Kidney (tissue), 14 donors: ENCODE data around the gene ZNF385C. TPM values are rescaled to one million over a fixed set of nuclear protein-coding genes. Genes with fewer than 3 reads are reported as not detected.

Source experiments
- DNase-seq, 5 donors: peaks; one replicate each; pipeline ENCODE4 v3.0.0-alpha.2; 2013 to 2020
- FAIRE-seq: peaks from 2 replicates; lab custom pipeline; 2012; peaks lifted over from hg19 to GRCh38; lab: Jason Lieb, UNC
- H3K27ac ChIP-seq, 2 donors: one replicate each; pipeline ENCODE4 v1.7.0; 2013; ENCODE audit warnings: low read depth in 2 of 2, low read length in 2 of 2, inconsistent platforms in 1 of 2
- H3K27me3 ChIP-seq: one replicate; pipeline ENCODE4 v1.7.1; 2013; ENCODE audit warnings: low read length, inconsistent platforms; ENCODE audit not compliant: control insufficient read depth, insufficient read depth
- H3K36me3 ChIP-seq, 3 donors: one replicate each; pipeline versions ENCODE4 v1.7.0 to v1.7.1; 2013; ENCODE audit warnings: low read length in 3 of 3, control low read depth in 1 of 3, inconsistent platforms in 1 of 3; ENCODE audit not compliant: insufficient read depth in 3 of 3, control insufficient read depth in 2 of 3
- H3K4me1 ChIP-seq, 3 donors: one replicate each; pipeline versions ENCODE4 v1.7.0 to v1.7.1; 2013; ENCODE audit warnings: low read length in 3 of 3, inconsistent platforms in 1 of 3, low read depth in 1 of 3; ENCODE audit not compliant: control insufficient read depth in 2 of 3, insufficient read depth in 2 of 3
- H3K4me3 ChIP-seq, 3 donors: one replicate each; pipeline versions ENCODE4 v1.7.0 to v1.8.1; 2013; ENCODE audit warnings: low read length in 3 of 3, control low read depth in 1 of 3, inconsistent platforms in 1 of 3
- H3K9ac ChIP-seq, 3 donors: one replicate each; pipeline versions ENCODE4 v1.7.0 to v1.7.1; 2013; ENCODE audit warnings: low read length in 3 of 3, control low read depth in 1 of 3, inconsistent platforms in 1 of 3
- H3K9me3 ChIP-seq, 3 donors: one replicate each; pipeline versions ENCODE4 v1.7.0 to v1.7.1; 2013; ENCODE audit warnings: low read length in 3 of 3, control low read depth in 1 of 3, inconsistent platforms in 1 of 3; ENCODE audit not compliant: control insufficient read depth in 2 of 3, insufficient read depth in 1 of 3
- CTCF ChIP-seq: IDR thresholded peaks from 3 replicates; pipeline ENCODE4 v1.5.1; 2012; ENCODE audit warnings: mild to moderate bottlenecking, moderate library complexity, borderline replicate concordance; ENCODE audit not compliant: insufficient read depth; ENCODE audit errors: extremely low read depth
- intact Hi-C: fragments of 100-400 bp; cut with DNase I; formaldehyde crosslinking; loops from one replicate; pipeline ENCODE4 v1.11.1; 2022
- polyA plus RNA-seq: library from polyadenylated mRNA; stranded (reverse); fragments of 350-450 nt; fragmentation: Illumina TruSeq; extraction: RNeasy Lipid Tissue Mini Kit (QIAGEN cat#74804); gene quantifications from one replicate; pipeline ENCODE4 v1.2.3, GENCODE V29; 2014; ENCODE audit warnings: low read depth, low replicate concordance; ENCODE audit not compliant: insufficient read depth
- total RNA-seq: library from RNA; stranded (reverse); fragmentation: NEBNext Ultra II Directional; extraction: Animal tissue kit (Norgen Biotek cat#: 25700); gene quantifications from one replicate; pipeline ENCODE4 v1.2.1, GENCODE V29; 2021
- donor health status: control.
- donor health status: control.
- donor health status: control.
- donor health status: control.
- donor health status: control.
- donor health status: DM: yes; HTN: yes; CAD: no.
- donor health status: Normal renal cell carcinoma (clear cell type).

ZNF385C gene
- total and polyA plus RNA-seq, 2 donors from 2014 or later: 1.1 to 1.2 TPM

GRCh38 chr17:42031584-42031983 lies 66.7 kb downstream of the ZNF385C start:
- intact Hi-C loops: no loop called here
- Histone ChIP-seq H3K4me3 (no peak overlapping the region), H3K9me3 (no peaks in the 10 kb centered on the region), H3K36me3 (no peaks in the 10 kb centered on the region), H3K27ac (no peak overlapping the region), H3K9ac (no peak overlapping the region), H3K4me1 (no peaks in the 10 kb centered on the region), H3K27me3 (no peaks in the 10 kb centered on the region)
- TF ChIP-seq CTCF: no peak
- DNase-seq (no peak), FAIRE-seq (no peak)

GRCh38 chr17:42028791-42029127 lies 69.5 kb downstream of the ZNF385C start:
- no peaks in the 10 kb centered on the region for H3K9me3 ChIP-seq
- FAIRE-seq: no peak
- peaks cover 0 to 6% (median 0%) of the 10 kb centered on the region in 3 donors for H3K4me1 ChIP-seq
- no peak overlapping the region for H3K9ac ChIP-seq
- intact Hi-C loops: no loop called here
- no peak for DNase-seq
- H3K27ac ChIP-seq: no peak overlapping the region
- no peak for TF ChIP-seq CTCF
- H3K36me3 ChIP-seq: peaks cover 0 to 7% (median 5%) of the 10 kb centered on the region in 3 donors
- no peak overlapping the region for H3K4me3 ChIP-seq
- no peaks in the 10 kb centered on the region for H3K27me3 ChIP-seq

GRCh38 chr17:42027961-42028790 lies 70.1 kb downstream of the ZNF385C start:
- Histone ChIP-seq H3K27ac (no peak overlapping the region), H3K9ac (no peak overlapping the region), H3K36me3 (peaks cover 0 to 11% (median 8%) of the 10 kb centered on the region in 3 donors), H3K4me1 (peaks cover 0 to 6% (median 0%) of the 10 kb centered on the region in 3 donors), H3K9me3 (no peaks in the 10 kb centered on the region), H3K27me3 (no peaks in the 10 kb centered on the region), H3K4me3 (no peak overlapping the region)
- DNase-seq: peak in 3 of 5 donors; percentile 51 to 59 (median 58)
- no peak for FAIRE-seq
- intact Hi-C loops: no loop called here
- no peak for TF ChIP-seq CTCF

GRCh38 chr17:42027590-42027889 lies 70.7 kb downstream of the ZNF385C start:
- H3K27ac ChIP-seq: no peak overlapping the region
- intact Hi-C loops: no loop called here
- H3K27me3 ChIP-seq: no peaks in the 10 kb centered on the region
- no peak overlapping the region for H3K9ac ChIP-seq
- no peaks in the 10 kb centered on the region for H3K9me3 ChIP-seq
- no peak for FAIRE-seq
- H3K36me3 ChIP-seq: peaks cover 0 to 14% (median 8%) of the 10 kb centered on the region in 3 donors
- DNase-seq: no peak
- peaks cover 0 to 6% (median 0%) of the 10 kb centered on the region in 3 donors for H3K4me1 ChIP-seq
- H3K4me3 ChIP-seq: no peak overlapping the region
- no peak for TF ChIP-seq CTCF
